ENCODE measurements around the gene RBM10. TPM values are rescaled to one million over a fixed set of nuclear protein-coding genes. Genes with fewer than 3 reads are reported as not detected.

The RBM10 gene
- total and polyA plus RNA-seq, 2 donors (not counting 3 experiments of a cell fraction or from before 2014, with no cell fraction given): 37.3 to 51.5 TPM

DNA sequence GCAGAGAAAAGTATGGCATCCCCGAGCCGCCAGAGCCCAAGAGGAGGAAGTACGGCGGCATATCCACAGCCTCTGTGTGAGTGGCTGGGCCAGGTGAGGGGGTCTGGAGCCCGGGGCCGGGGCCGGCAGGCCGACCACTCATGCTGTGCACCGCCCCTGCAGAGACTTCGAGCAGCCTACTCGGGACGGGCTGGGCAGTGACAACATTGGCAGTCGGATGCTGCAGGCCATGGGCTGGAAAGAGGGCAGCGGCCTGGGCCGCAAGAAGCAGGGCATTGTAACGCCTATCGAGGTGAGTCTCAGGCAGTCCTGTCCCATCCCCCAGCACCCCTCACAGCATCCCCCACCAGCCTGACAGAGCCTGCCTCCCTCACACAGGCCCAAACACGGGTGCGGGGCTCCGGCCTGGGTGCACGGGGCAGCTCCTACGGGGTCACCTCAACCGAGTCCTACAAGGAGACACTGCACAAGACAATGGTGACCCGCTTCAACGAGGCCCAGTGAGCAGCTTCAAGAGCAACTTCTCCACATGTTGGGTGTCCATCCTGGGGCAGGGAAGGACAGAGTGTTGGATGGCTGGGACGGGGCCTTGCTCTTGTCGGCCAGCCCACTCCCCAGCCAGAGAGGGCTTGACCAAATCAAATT is 41.2 kb downstream of the RBM10 start:
- H2AFZ ChIP-seq (ENCODE audit: low read depth, low read length): no peak overlapping the region
- no peak overlapping the region for H3K4me3 ChIP-seq (replicated peaks in 1 of 3; ENCODE audit: insufficient read depth in 1 of 3, low read depth in 1 of 3, low read length in 3 of 3)
- ChIA-PET CTCF (no interaction called here), POLR2A (no interaction called here)
- no peaks in the 10 kb centered on the region for H3K9me3 ChIP-seq (replicated peaks; ENCODE audit: control insufficient read depth, insufficient read depth, low read length)
- H3K9ac ChIP-seq (replicated peaks; ENCODE audit: extremely low read depth, insufficient read depth, low read length): no peak overlapping the region
- DNase-seq (ENCODE audit: low read depth, low spot score): no peak
- dilution Hi-C loops (cut with MboI; ENCODE audit: extremely low pct_ligation_motif_present, low sequenced_read_pairs): no loop called here
- no peaks in the 10 kb centered on the region for H3K27me3 ChIP-seq (ENCODE audit: control insufficient read depth in 2 of 2, insufficient read depth in 2 of 2, low read length in 2 of 2)
- peaks cover 0 to 27% of the 10 kb centered on the region in 2 experiments for H3K36me3 ChIP-seq (ENCODE audit: control insufficient read depth in 2 of 2, extremely low read depth in 1 of 2, insufficient read depth in 2 of 2, low read length in 2 of 2)
- TF ChIP-seq, protein P1, sequence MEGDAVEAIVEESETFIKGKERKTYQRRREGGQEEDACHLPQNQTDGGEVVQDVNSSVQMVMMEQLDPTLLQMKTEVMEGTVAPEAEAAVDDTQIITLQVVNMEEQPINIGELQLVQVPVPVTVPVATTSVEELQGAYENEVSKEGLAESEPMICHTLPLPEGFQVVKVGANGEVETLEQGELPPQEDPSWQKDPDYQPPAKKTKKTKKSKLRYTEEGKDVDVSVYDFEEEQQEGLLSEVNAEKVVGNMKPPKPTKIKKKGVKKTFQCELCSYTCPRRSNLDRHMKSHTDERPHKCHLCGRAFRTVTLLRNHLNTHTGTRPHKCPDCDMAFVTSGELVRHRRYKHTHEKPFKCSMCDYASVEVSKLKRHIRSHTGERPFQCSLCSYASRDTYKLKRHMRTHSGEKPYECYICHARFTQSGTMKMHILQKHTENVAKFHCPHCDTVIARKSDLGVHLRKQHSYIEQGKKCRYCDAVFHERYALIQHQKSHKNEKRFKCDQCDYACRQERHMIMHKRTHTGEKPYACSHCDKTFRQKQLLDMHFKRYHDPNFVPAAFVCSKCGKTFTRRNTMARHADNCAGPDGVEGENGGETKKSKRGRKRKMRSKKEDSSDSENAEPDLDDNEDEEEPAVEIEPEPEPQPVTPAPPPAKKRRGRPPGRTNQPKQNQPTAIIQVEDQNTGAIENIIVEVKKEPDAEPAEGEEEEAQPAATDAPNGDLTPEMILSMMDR (IDR thresholded peaks at IDR 0.05; ENCODE audit: extremely low read depth in 1 of 2, insufficient read depth in 1 of 2, low read depth in 1 of 2, low read length in 2 of 2): no peak
- TF ChIP-seq GATA2 (IDR thresholded peaks at IDR 0.05; ENCODE audit: insufficient read depth, insufficient read length, low read depth, low read length) (no peak), MAX (IDR thresholded peaks at IDR 0.05; ENCODE audit: insufficient read depth, insufficient read length) (no peak)
- TSS peak; percentile 59 for BruUV-seq (replicated peaks)
- no peaks in the 10 kb centered on the region for H3K9me1 ChIP-seq (replicated peaks; ENCODE audit: control insufficient read depth, extremely low read depth, insufficient read depth, low read length)
- peaks cover 2% of the 10 kb centered on the region for H3K4me1 ChIP-seq (ENCODE audit: control insufficient read depth, extremely low read depth, insufficient read depth, low read length)
- no peak for FAIRE-seq
- H3K79me2 ChIP-seq (ENCODE audit: control insufficient read depth, insufficient read depth, low read length): peaks cover 2% of the 10 kb centered on the region
- H3K4me2 ChIP-seq (ENCODE audit: insufficient read depth, low read length): no peak overlapping the region
- H3K27ac ChIP-seq (ENCODE audit: insufficient read depth, low read depth, low read length): no peak overlapping the region
- intact Hi-C loops (cut with micrococcal nuclease): no loop called here
- H4K20me1 ChIP-seq (replicated peaks; ENCODE audit: control insufficient read depth, extremely low read depth, insufficient read depth, low read length): no peaks in the 10 kb centered on the region

DNA sequence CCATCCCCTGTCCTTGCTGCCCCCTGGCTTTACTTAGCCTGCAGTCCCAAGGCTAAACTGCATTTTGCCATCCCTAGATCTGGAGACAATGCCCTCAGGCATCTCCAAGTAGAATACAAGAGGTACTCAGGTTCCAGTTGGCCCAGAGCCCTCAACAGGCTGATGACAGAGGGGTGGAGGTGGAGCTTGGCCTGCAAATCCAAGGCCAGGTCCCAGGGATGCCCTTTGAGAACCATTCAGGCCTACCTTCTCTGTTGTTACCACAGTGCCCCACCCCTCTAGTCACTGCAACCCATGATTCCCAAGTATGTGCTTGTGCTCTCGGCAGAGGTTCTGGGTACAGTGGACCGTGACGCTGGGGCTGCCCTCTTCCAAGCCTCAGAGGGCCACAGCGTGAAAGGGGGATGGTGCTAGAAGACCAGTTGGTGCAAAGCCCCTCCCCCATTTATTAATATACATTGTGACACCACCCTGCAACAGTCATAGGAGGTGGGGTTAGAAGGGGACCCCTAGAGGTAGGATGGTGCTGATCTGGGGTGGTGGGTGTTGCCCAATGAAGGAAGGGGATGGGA is 42.2 kb downstream of the RBM10 start:
- Histone ChIP-seq H3K4me2 (ENCODE audit: insufficient read depth, low read length) (no peak overlapping the region), H3K36me3 (ENCODE audit: control insufficient read depth in 2 of 2, extremely low read depth in 1 of 2, insufficient read depth in 2 of 2, low read length in 2 of 2) (peaks cover 0 to 19% of the 10 kb centered on the region in 2 experiments), H3K27me3 (ENCODE audit: control insufficient read depth in 2 of 2, insufficient read depth in 2 of 2, low read length in 2 of 2) (no peaks in the 10 kb centered on the region), H3K9ac (replicated peaks; ENCODE audit: extremely low read depth, insufficient read depth, low read length) (no peak overlapping the region), H3K4me3 (replicated peaks in 1 of 3; ENCODE audit: insufficient read depth in 1 of 3, low read depth in 1 of 3, low read length in 3 of 3) (no peak overlapping the region), H3K79me2 (ENCODE audit: control insufficient read depth, insufficient read depth, low read length) (peaks cover 9% of the 10 kb centered on the region), H3K4me1 (ENCODE audit: control insufficient read depth, extremely low read depth, insufficient read depth, low read length) (peaks cover 10% of the 10 kb centered on the region), H3K9me1 (replicated peaks; ENCODE audit: control insufficient read depth, extremely low read depth, insufficient read depth, low read length) (no peaks in the 10 kb centered on the region), H3K27ac (ENCODE audit: insufficient read depth, low read depth, low read length) (no peak overlapping the region), H2AFZ (ENCODE audit: low read depth, low read length) (no peak overlapping the region), H4K20me1 (replicated peaks; ENCODE audit: control insufficient read depth, extremely low read depth, insufficient read depth, low read length) (no peaks in the 10 kb centered on the region), H3K9me3 (replicated peaks; ENCODE audit: control insufficient read depth, insufficient read depth, low read length) (no peaks in the 10 kb centered on the region)
- POLR2A ChIA-PET: no interaction called here
- TF ChIP-seq EZH2 (IDR thresholded peaks at IDR 0.05; ENCODE audit: borderline replicate concordance, low read depth, low read length, severe bottlenecking): no peak
- TF ChIP-seq POLR2AphosphoS5 (IDR thresholded peaks at IDR 0.05; ENCODE audit: insufficient read depth, low read depth, low read length): no peak
- TF ChIP-seq FOS (IDR thresholded peaks at IDR 0.05; ENCODE audit: borderline replicate concordance, insufficient read depth, low read length): no peak
- no peak for TF ChIP-seq POLR2A (IDR thresholded peaks at IDR 0.05; ENCODE audit: low read depth, low read length)
- no peak for TF ChIP-seq MYC (IDR thresholded peaks at IDR 0.05; ENCODE audit: low read depth, low read length)
- TF ChIP-seq, protein P1 (IDR thresholded peaks at IDR 0.05; ENCODE audit: extremely low read depth in 1 of 2, insufficient read depth in 1 of 2, low read depth in 1 of 2, low read length in 2 of 2): no peak
- TF ChIP-seq MAX (IDR thresholded peaks at IDR 0.05; ENCODE audit: insufficient read depth, insufficient read length): no peak
- no peak for TF ChIP-seq JUN (IDR thresholded peaks at IDR 0.05; ENCODE audit: borderline replicate concordance, insufficient read depth, insufficient read length, low read depth)
- no peak for TF ChIP-seq GATA2 (IDR thresholded peaks at IDR 0.05; ENCODE audit: insufficient read depth, insufficient read length, low read depth, low read length)
- intact Hi-C loops (cut with micrococcal nuclease): no loop called here
- no TSS peak for BruUV-seq (replicated peaks)
- no peak for FAIRE-seq
- CTCF ChIA-PET: no interaction called here
- dilution Hi-C loops (cut with MboI; ENCODE audit: extremely low pct_ligation_motif_present, low sequenced_read_pairs): no loop called here
- DNase-seq (ENCODE audit: low read depth, low spot score): no peak

Measured in endothelial cell of umbilical vein (primary cell).